ENCODE data around the gene FYCO1. TPM values are rescaled to one million over a fixed set of nuclear protein-coding genes. Genes with fewer than 3 reads are reported as not detected.

FYCO1 gene
- total RNA-seq, 1 donor from 2014 or later = 121 TPM

GRCh38 chr3:45980229-45980813 lies 15.3 kb downstream of the FYCO1 start:
- Histone ChIP-seq H3K4me3 (no peak overlapping the region), H3K27me3 (ENCODE audit: low read depth) (no peaks in the 10 kb centered on the region), H3K9me3 (replicated peaks) (no peaks in the 10 kb centered on the region), H3K27ac (replicated peaks) (no peak overlapping the region), H3K36me3 (peaks cover 92% of the 10 kb centered on the region), H3K4me1 (peaks cover 57% of the 10 kb centered on the region)
- no peak for DNase-seq
- intact Hi-C loops (cut with micrococcal nuclease) = no loop called here
- TF ChIP-seq, protein P1, sequence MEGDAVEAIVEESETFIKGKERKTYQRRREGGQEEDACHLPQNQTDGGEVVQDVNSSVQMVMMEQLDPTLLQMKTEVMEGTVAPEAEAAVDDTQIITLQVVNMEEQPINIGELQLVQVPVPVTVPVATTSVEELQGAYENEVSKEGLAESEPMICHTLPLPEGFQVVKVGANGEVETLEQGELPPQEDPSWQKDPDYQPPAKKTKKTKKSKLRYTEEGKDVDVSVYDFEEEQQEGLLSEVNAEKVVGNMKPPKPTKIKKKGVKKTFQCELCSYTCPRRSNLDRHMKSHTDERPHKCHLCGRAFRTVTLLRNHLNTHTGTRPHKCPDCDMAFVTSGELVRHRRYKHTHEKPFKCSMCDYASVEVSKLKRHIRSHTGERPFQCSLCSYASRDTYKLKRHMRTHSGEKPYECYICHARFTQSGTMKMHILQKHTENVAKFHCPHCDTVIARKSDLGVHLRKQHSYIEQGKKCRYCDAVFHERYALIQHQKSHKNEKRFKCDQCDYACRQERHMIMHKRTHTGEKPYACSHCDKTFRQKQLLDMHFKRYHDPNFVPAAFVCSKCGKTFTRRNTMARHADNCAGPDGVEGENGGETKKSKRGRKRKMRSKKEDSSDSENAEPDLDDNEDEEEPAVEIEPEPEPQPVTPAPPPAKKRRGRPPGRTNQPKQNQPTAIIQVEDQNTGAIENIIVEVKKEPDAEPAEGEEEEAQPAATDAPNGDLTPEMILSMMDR (IDR thresholded peaks at IDR 0.05; ENCODE audit: borderline replicate concordance) = no peak

DNA sequence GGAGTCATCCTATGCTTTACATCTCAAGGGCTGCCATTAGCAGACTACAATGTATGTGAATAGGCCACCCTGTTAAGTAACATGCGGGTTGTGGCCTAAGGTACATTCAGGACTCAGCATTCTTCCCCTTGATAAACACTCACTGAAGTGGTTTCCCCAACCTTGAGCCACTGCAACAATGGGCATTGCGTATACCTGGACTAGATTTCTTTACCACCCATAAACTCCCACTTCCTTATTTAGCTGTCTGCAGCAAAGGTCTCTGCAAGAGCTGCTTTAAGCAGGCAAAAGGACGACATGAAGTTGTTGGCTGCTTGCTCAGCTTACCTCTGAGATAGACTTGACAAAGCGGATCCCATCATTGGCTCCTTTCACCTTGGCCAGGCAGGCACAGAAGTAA lies 16.2 kb downstream of the FYCO1 start:
- Histone ChIP-seq H3K9me3 (replicated peaks) (no peaks in the 10 kb centered on the region), H3K27me3 (ENCODE audit: low read depth) (no peaks in the 10 kb centered on the region), H3K4me3 (no peak overlapping the region), H3K36me3 (peaks cover 97% of the 10 kb centered on the region), H3K4me1 (peaks cover 47% of the 10 kb centered on the region), H3K27ac (replicated peaks) (no peak overlapping the region)
- no peak for DNase-seq
- intact Hi-C loops (cut with micrococcal nuclease) = no loop called here
- TF ChIP-seq, protein P1 (IDR thresholded peaks at IDR 0.05; ENCODE audit: borderline replicate concordance) = no peak

GRCh38 chr3:45978006-45978761 lies 17.4 kb downstream of the FYCO1 start:
- TF ChIP-seq, protein P1 (IDR thresholded peaks at IDR 0.05; ENCODE audit: borderline replicate concordance) = no peak
- Histone ChIP-seq H3K4me1 (peaks cover 35% of the 10 kb centered on the region), H3K9me3 (replicated peaks) (no peaks in the 10 kb centered on the region), H3K27me3 (ENCODE audit: low read depth) (no peaks in the 10 kb centered on the region), H3K27ac (replicated peaks) (no peak overlapping the region), H3K4me3 (no peak overlapping the region), H3K36me3 (peaks cover 96% of the 10 kb centered on the region)
- intact Hi-C loops (cut with micrococcal nuclease) = no loop called here
- DNase-seq = no peak

DNA sequence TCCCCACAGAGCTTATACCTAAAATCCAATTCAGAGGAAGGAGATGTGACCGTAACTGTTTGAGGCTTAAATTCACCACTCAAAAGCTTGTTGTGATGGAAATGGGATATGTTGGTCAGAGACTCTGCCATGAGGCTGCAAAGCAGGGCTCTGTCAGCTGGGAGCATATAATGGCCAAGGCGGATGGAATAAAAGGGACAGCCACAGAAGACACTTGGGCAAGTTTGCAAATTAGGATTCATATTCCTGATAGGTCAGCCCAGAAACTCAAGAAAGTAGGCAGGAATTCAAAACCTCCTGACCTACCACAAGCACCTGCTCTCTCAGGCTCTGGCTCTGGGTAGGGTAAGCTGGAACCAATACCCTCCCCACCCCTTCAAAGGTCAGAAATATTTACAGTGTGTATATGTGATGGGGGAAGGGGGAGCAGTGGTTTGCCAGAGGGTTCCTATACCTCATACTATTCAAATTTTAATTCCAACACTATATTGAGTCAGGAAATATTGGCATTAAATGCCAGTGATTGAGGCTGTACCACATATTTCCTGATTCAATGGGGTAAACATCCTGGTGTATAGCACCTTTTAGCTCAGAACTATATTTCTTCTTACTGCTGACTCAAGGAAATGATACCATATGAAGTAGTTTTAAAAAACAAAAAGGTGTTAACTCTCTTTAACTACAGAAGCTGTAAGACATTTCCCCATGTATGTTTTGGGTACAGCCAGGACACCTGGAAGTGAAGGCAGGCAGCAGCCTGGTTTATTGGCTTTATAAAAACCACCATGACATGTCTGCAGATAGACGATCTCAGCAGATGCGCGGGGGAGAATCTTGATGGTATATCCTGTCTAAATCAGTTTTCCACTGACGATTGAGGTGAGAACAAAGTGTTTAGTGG lies 19.2 kb downstream of the FYCO1 start:
- H3K9me3 ChIP-seq (replicated peaks) = no peaks in the 10 kb centered on the region
- no peak for DNase-seq
- peaks cover 96% of the 10 kb centered on the region for H3K36me3 ChIP-seq
- H3K27me3 ChIP-seq (ENCODE audit: low read depth) = no peaks in the 10 kb centered on the region
- TF ChIP-seq, protein P1 (IDR thresholded peaks at IDR 0.05; ENCODE audit: borderline replicate concordance) = no peak
- no peak overlapping the region for H3K4me3 ChIP-seq
- peaks cover 18% of the 10 kb centered on the region for H3K4me1 ChIP-seq
- H3K27ac ChIP-seq (replicated peaks) = no peak overlapping the region
- intact Hi-C loops (cut with micrococcal nuclease) = no loop called here

GRCh38 chr3:45975686-45976085 lies 19.9 kb downstream of the FYCO1 start:
- intact Hi-C loops (cut with micrococcal nuclease) = no loop called here

More at GRCh38 chr3:45975686-45976085, 19.9 kb downstream of the FYCO1 start:
- TF ChIP-seq, protein P1 (IDR thresholded peaks at IDR 0.05; ENCODE audit: borderline replicate concordance) = no peak
- Histone ChIP-seq H3K4me3 (no peak overlapping the region), H3K4me1 (peaks cover 10% of the 10 kb centered on the region), H3K27ac (replicated peaks) (no peak overlapping the region), H3K36me3 (peaks cover 96% of the 10 kb centered on the region), H3K27me3 (ENCODE audit: low read depth) (no peaks in the 10 kb centered on the region), H3K9me3 (replicated peaks) (no peaks in the 10 kb centered on the region)
- DNase-seq = no peak

Measured in left ventricle myocardium inferior (tissue), 1 donor.